Neural cell (in vitro differentiated cells): ENCODE measurements around the gene NACC2.

Experiments
- EP300 ChIP-seq: fragments of 450-650 bp; conservative IDR thresholded peaks from 2 replicates; pipeline ENCODE4 v1.6.1; 2014; ENCODE audit warnings: antibody characterized with exemption, mild to moderate bottlenecking, moderate library complexity; ENCODE audit not compliant: poor library complexity, severe bottlenecking
- EZH2 ChIP-seq: fragments of 200-600, 300-800 bp; shearing (Covaris generic), sonication (generic); IDR thresholded peaks from 2 replicates; pipeline ENCODE4 v1.6.1; 2014; ENCODE audit warnings: antibody characterized with exemption, low read length, borderline replicate concordance, mild to moderate bottlenecking; ENCODE audit not compliant: insufficient read depth, poor library complexity, severe bottlenecking
- MXI1 ChIP-seq: fragments of 450-650 bp; conservative IDR thresholded peaks from 2 replicates; pipeline ENCODE4 v1.6.1; 2014; ENCODE audit warnings: antibody characterized with exemption, mild to moderate bottlenecking; ENCODE audit not compliant: poor library complexity, severe bottlenecking
- POLR2AphosphoS5 ChIP-seq: IDR thresholded peaks from 2 replicates; pipeline ENCODE4 v1.6.1; 2012
- RAD21 ChIP-seq: fragments of 450-650 bp; conservative IDR thresholded peaks from 2 replicates; pipeline ENCODE4 v1.6.1; 2014; ENCODE audit warnings: antibody characterized with exemption, mild to moderate bottlenecking, moderate library complexity
- TAF1 ChIP-seq: IDR thresholded peaks from 2 replicates; pipeline ENCODE4 v1.6.1; 2012; ENCODE audit warnings: low read depth
- TF ChIP-seq, protein P1 (sequence below): fragments of 450-650 bp; IDR thresholded peaks from 2 replicates; pipeline ENCODE4 v1.5.1; 2014; ENCODE audit warnings: antibody characterized with exemption, mild to moderate bottlenecking, moderate library complexity; ENCODE audit not compliant: poor library complexity, severe bottlenecking
- TF ChIP-seq, protein P2 (sequence below): IDR thresholded peaks from 2 replicates; pipeline ENCODE4 v1.6.1; 2012; ENCODE audit warnings: borderline replicate concordance

DNA sequence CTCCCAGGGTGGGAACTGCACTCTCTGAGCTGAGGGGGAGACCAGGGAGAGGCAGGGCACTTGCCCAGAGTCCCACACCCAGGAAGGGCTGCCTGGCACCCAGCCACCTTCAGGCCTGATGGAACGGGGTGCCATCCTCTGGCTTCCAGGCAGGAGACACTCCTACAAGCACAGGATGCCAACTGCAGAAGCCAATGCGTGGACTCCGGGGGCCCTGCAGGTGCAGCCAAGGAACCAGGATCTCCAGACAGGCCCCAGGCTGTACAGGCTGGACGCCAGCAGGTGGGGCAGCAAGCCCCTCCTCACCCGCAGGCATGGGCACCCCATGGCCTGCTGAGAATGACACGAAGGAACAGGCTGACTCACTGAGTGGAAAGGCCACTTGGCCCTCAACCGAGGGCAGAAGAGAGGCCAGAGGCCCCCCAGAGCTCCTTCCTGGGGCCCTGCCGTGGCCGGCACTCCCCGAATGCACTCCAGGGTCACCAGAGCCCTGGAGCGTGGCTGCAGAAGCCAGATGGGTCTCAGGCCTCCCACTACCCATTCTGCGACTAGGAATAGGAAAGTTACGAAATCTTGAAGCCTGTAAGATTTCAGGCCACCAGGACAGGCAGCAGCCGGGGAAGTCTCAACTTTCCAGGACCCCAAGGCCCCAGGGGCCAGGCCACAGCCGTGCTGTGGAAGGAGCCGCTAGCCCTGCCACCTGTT lies 15.7 kb downstream of the NACC2 start:
- TF ChIP-seq, protein P1, sequence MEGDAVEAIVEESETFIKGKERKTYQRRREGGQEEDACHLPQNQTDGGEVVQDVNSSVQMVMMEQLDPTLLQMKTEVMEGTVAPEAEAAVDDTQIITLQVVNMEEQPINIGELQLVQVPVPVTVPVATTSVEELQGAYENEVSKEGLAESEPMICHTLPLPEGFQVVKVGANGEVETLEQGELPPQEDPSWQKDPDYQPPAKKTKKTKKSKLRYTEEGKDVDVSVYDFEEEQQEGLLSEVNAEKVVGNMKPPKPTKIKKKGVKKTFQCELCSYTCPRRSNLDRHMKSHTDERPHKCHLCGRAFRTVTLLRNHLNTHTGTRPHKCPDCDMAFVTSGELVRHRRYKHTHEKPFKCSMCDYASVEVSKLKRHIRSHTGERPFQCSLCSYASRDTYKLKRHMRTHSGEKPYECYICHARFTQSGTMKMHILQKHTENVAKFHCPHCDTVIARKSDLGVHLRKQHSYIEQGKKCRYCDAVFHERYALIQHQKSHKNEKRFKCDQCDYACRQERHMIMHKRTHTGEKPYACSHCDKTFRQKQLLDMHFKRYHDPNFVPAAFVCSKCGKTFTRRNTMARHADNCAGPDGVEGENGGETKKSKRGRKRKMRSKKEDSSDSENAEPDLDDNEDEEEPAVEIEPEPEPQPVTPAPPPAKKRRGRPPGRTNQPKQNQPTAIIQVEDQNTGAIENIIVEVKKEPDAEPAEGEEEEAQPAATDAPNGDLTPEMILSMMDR: no peak
- no peak for TF ChIP-seq EP300
- TF ChIP-seq RAD21: no peak
- TF ChIP-seq TAF1: no peak
- TF ChIP-seq, protein P2, sequence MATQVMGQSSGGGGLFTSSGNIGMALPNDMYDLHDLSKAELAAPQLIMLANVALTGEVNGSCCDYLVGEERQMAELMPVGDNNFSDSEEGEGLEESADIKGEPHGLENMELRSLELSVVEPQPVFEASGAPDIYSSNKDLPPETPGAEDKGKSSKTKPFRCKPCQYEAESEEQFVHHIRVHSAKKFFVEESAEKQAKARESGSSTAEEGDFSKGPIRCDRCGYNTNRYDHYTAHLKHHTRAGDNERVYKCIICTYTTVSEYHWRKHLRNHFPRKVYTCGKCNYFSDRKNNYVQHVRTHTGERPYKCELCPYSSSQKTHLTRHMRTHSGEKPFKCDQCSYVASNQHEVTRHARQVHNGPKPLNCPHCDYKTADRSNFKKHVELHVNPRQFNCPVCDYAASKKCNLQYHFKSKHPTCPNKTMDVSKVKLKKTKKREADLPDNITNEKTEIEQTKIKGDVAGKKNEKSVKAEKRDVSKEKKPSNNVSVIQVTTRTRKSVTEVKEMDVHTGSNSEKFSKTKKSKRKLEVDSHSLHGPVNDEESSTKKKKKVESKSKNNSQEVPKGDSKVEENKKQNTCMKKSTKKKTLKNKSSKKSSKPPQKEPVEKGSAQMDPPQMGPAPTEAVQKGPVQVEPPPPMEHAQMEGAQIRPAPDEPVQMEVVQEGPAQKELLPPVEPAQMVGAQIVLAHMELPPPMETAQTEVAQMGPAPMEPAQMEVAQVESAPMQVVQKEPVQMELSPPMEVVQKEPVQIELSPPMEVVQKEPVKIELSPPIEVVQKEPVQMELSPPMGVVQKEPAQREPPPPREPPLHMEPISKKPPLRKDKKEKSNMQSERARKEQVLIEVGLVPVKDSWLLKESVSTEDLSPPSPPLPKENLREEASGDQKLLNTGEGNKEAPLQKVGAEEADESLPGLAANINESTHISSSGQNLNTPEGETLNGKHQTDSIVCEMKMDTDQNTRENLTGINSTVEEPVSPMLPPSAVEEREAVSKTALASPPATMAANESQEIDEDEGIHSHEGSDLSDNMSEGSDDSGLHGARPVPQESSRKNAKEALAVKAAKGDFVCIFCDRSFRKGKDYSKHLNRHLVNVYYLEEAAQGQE: no peak
- no peak for TF ChIP-seq EZH2
- no peak for TF ChIP-seq MXI1
- no peak for TF ChIP-seq POLR2AphosphoS5
